K562 (cell line): Measurements from ENCODE around the gene TNK2. TPM values are rescaled to one million over a fixed set of nuclear protein-coding genes. Genes with fewer than 3 reads are reported as not detected.

ENCODE experiments used
- ARID2 ChIP-seq: fragments of 450-650 bp; IDR thresholded peaks from 2 replicates; pipeline ENCODE4 v1.6.1; 2017; ENCODE audit warnings: antibody characterized with exemption, mild to moderate bottlenecking
- BCOR ChIP-seq: fragments of 450-650 bp; IDR thresholded peaks from 2 replicates; pipeline ENCODE4 v1.6.1; 2016
- BRCA1 ChIP-seq, 2 experiments: fragments of 450-650 bp in 1 of 2; sonication (generic) in 1 of 2; formaldehyde crosslinking in 1 of 2; IDR thresholded peaks; 2 replicates each; pipeline versions ENCODE4 v1.5.0 to v1.6.1; 2017 to 2020; ENCODE audit warnings: mild to moderate bottlenecking in 1 of 2, missing genetic modification reagents in 1 of 2
- CBFA2T3 ChIP-seq: fragments of 450-650 bp; IDR thresholded peaks from 2 replicates; pipeline ENCODE4 v1.6.1; 2017
- CTBP1 ChIP-seq: fragments of 450-650 bp; IDR thresholded peaks from 2 replicates; pipeline ENCODE4 v1.6.1; 2016; ENCODE audit warnings: borderline replicate concordance
- IFI16 ChIP-seq: fragments of 250-450 bp; sonication (Bioruptor Pico); IDR thresholded peaks from 2 replicates; pipeline ENCODE4 v2.1.2; 2022; ENCODE audit warnings: mild to moderate bottlenecking, inconsistent platforms
- JUN ChIP-seq, 2 experiments: sonication (generic) in 1 of 2; formaldehyde crosslinking in 1 of 2; IDR thresholded peaks; 2 replicates each; pipeline versions ENCODE4 v1.6.1 to v1.8.0; 2012 to 2022; ENCODE audit warnings: borderline replicate concordance in 2 of 2, mild to moderate bottlenecking in 2 of 2, improper control_type of control experiment in 1 of 2, low read depth in 1 of 2, low read length in 1 of 2, missing genetic modification reagents in 1 of 2
- JUND ChIP-seq, 2 experiments: IDR thresholded peaks; 2 replicates in 1 of 2; 3 replicates in 1 of 2; pipeline ENCODE4 v1.6.1; 2011; ENCODE audit warnings: borderline replicate concordance in 2 of 2, low read depth in 2 of 2, low read length in 2 of 2, improper control_type of control experiment in 1 of 2, missing biosample characterization in 1 of 2, missing genetic modification characterization in 1 of 2, missing genetic modification reagents in 1 of 2
- KDM1A ChIP-seq, 2 experiments: fragments of 450-650 bp; IDR thresholded peaks; 2 replicates each; pipeline ENCODE4 v1.6.1; 2016; ENCODE audit warnings: mild to moderate bottlenecking in 2 of 2
- LCOR ChIP-seq: sonication (generic); formaldehyde crosslinking; IDR thresholded peaks from 2 replicates; pipeline ENCODE4 v1.8.0; 2022; ENCODE audit warnings: mild to moderate bottlenecking, missing genetic modification reagents
- MAFF ChIP-seq: IDR thresholded peaks from 2 replicates; pipeline ENCODE4 v1.6.1; 2012; ENCODE audit warnings: low read length, improper control_type of control experiment
- NCOR1 ChIP-seq: fragments of 450-650 bp; IDR thresholded peaks from 2 replicates; pipeline ENCODE4 v1.6.1; 2016; ENCODE audit warnings: mild to moderate bottlenecking, moderate library complexity
- PATZ1 ChIP-seq: fragments of 250-450 bp; sonication (Bioruptor Pico); IDR thresholded peaks from 2 replicates; pipeline ENCODE4 v1.5.0; 2020; ENCODE audit warnings: mild to moderate bottlenecking, borderline replicate concordance
- PML ChIP-seq: IDR thresholded peaks from 2 replicates; pipeline ENCODE4 v1.6.1; 2012; ENCODE audit warnings: low read length, inconsistent platforms
- POLR2H ChIP-seq: IDR thresholded peaks from 2 replicates; pipeline ENCODE4 v1.6.1; 2016; ENCODE audit warnings: missing genetic modification characterization, low read depth, mild to moderate bottlenecking, control low read depth, missing compliant biosample characterization, moderate library complexity
- RHOXF2B ChIP-seq: fragments of 250-450 bp; sonication (Bioruptor Pico); conservative IDR thresholded peaks from 2 replicates; pipeline ENCODE4 v1.5.1; 2021
- ZBTB8A ChIP-seq: fragments of 450-650 bp; IDR thresholded peaks from 2 replicates; pipeline ENCODE4 v1.6.1; 2018; ENCODE audit warnings: mild to moderate bottlenecking, moderate library complexity; ENCODE audit not compliant: partially characterized antibody
- ZNF41 ChIP-seq: fragments of 250-450 bp; sonication (Bioruptor Pico); conservative IDR thresholded peaks from 2 replicates; pipeline ENCODE4 v1.4.0; 2020; ENCODE audit warnings: mild to moderate bottlenecking
- ZNF583 ChIP-seq: fragments of 250-450 bp; sonication (Bioruptor Pico); IDR thresholded peaks from 2 replicates; pipeline ENCODE4 v1.4.0; 2020
- polyA plus RNA-seq, 8 experiments: library from polyadenylated mRNA; depleted of rRNA in 4 of 8; stranded (reverse) in 5 of 8; unstranded in 3 of 8; fragments of >200 nt; fragmentation: Nextera tagmentation in 2 of 8; fragmentation: Illumina TruSeq in 1 of 8; extraction: Ambion mirVana in 2 of 8; extraction: Trizol in 1 of 8; gene quantifications; 2 replicates each; pipeline versions ENCODE4 v1.2.1 to v1.2.3, GENCODE V29; 2011 to 2014; ENCODE audit warnings: inconsistent platforms in 1 of 8, missing spikeins in 1 of 8
- total RNA-seq, 7 experiments: library from RNA; depleted of rRNA in 6 of 7; stranded (reverse); fragments of >200 nt in 6 of 7; fragmentation: Illumina TruSeq in 2 of 7; extraction: Trizol in 2 of 7; gene quantifications; 2 replicates each; pipeline versions ENCODE4 v1.2.1 to v1.2.3, GENCODE V29; 2011 to 2021; ENCODE audit warnings: low replicate concordance in 1 of 7
- TF ChIP-seq, protein P1 (sequence below): conservative IDR thresholded peaks from 2 replicates; pipeline ENCODE4 v1.6.1; 2011; ENCODE audit warnings: low read depth, mild to moderate bottlenecking, low read length; ENCODE audit not compliant: control insufficient read depth
- TF ChIP-seq, protein P2 (sequence below): sonication (generic); formaldehyde crosslinking; IDR thresholded peaks from 2 replicates; pipeline ENCODE4 v1.8.1; 2023; ENCODE audit warnings: mild to moderate bottlenecking, missing genetic modification reagents

TNK2 gene
- total and polyA plus RNA-seq, 9 of the 15 experiments (the other 6 are each of a cell fraction or from before 2014, with no cell fraction given) = 0.03 to 33.8 (median 6.5) TPM

- peak; percentile 85 for TF ChIP-seq JUN (IDR thresholded peaks at IDR 0.05; ENCODE audit: borderline replicate concordance, low read depth, low read length)
- TF ChIP-seq JUN (CRISPR knock-in tag; IDR thresholded peaks at IDR 0.05; ENCODE audit: borderline replicate concordance) = no peak
- peak; percentile 87 for TF ChIP-seq LCOR
- peak; percentile 60 to 68; a peak in 3 of 4 replicates for TF ChIP-seq KDM1A (IDR thresholded peaks at IDR 0.05)
- peak; percentile 68; the same call in 1 of the 2 replicates for TF ChIP-seq ARID2
- TF ChIP-seq IFI16 (CRISPR knock-in tag) = no peak
- TF ChIP-seq BCOR = no peak
- TF ChIP-seq ZNF41 (CRISPR knock-in tag) = no peak
- TF ChIP-seq, protein P1, sequence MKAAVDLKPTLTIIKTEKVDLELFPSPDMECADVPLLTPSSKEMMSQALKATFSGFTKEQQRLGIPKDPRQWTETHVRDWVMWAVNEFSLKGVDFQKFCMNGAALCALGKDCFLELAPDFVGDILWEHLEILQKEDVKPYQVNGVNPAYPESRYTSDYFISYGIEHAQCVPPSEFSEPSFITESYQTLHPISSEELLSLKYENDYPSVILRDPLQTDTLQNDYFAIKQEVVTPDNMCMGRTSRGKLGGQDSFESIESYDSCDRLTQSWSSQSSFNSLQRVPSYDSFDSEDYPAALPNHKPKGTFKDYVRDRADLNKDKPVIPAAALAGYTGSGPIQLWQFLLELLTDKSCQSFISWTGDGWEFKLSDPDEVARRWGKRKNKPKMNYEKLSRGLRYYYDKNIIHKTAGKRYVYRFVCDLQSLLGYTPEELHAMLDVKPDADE = no peak
- no peak for TF ChIP-seq BRCA1 (IDR thresholded peaks at IDR 0.05)
- TF ChIP-seq BRCA1 (CRISPR knock-in tag; IDR thresholded peaks at IDR 0.05) = no peak
- no peak for TF ChIP-seq PML
- 0 out of 2 replicates have a peak, but pooled peaks have one; percentile 69 for TF ChIP-seq RHOXF2B
- TF ChIP-seq, protein P2, sequence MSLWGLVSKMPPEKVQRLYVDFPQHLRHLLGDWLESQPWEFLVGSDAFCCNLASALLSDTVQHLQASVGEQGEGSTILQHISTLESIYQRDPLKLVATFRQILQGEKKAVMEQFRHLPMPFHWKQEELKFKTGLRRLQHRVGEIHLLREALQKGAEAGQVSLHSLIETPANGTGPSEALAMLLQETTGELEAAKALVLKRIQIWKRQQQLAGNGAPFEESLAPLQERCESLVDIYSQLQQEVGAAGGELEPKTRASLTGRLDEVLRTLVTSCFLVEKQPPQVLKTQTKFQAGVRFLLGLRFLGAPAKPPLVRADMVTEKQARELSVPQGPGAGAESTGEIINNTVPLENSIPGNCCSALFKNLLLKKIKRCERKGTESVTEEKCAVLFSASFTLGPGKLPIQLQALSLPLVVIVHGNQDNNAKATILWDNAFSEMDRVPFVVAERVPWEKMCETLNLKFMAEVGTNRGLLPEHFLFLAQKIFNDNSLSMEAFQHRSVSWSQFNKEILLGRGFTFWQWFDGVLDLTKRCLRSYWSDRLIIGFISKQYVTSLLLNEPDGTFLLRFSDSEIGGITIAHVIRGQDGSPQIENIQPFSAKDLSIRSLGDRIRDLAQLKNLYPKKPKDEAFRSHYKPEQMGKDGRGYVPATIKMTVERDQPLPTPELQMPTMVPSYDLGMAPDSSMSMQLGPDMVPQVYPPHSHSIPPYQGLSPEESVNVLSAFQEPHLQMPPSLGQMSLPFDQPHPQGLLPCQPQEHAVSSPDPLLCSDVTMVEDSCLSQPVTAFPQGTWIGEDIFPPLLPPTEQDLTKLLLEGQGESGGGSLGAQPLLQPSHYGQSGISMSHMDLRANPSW (CRISPR knock-in tag) = no peak
- TF ChIP-seq ZNF583 (CRISPR knock-in tag) = no peak
- TF ChIP-seq CTBP1 = peak; percentile 96
- 0 out of 2 replicates have a peak, but pooled peaks have one; percentile 12 for TF ChIP-seq MAFF
- no peak for TF ChIP-seq ZBTB8A
- no peak for TF ChIP-seq POLR2H (tag)
- peak; percentile 89 for TF ChIP-seq JUND (IDR thresholded peaks at IDR 0.05; ENCODE audit: borderline replicate concordance, low read depth, low read length)
- peak; percentile 80; the same call in 1 of the 3 replicates for TF ChIP-seq JUND (tag; IDR thresholded peaks at IDR 0.05; ENCODE audit: borderline replicate concordance, low read depth, low read length)
- peak; percentile 14; the same call in 1 of the 2 replicates for TF ChIP-seq CBFA2T3
- no peak for TF ChIP-seq PATZ1 (CRISPR knock-in tag)
- no peak for TF ChIP-seq NCOR1
Measured at GRCh38 chr3:195914648-195915473, 6.5 kb upstream of the TNK2 start (continued).
